ENCODE measurements around the gene KLF11. TPM values are rescaled to one million over a fixed set of nuclear protein-coding genes. Genes with fewer than 3 reads are reported as not detected.
"Not testable (repeated sequence)": the region's sequence is repeated elsewhere in the genome, so short reads cannot be mapped to it uniquely, and the experiment has no call there.

KLF11 gene
- total RNA-seq, 1 donor, result 8.3 TPM

DNA sequence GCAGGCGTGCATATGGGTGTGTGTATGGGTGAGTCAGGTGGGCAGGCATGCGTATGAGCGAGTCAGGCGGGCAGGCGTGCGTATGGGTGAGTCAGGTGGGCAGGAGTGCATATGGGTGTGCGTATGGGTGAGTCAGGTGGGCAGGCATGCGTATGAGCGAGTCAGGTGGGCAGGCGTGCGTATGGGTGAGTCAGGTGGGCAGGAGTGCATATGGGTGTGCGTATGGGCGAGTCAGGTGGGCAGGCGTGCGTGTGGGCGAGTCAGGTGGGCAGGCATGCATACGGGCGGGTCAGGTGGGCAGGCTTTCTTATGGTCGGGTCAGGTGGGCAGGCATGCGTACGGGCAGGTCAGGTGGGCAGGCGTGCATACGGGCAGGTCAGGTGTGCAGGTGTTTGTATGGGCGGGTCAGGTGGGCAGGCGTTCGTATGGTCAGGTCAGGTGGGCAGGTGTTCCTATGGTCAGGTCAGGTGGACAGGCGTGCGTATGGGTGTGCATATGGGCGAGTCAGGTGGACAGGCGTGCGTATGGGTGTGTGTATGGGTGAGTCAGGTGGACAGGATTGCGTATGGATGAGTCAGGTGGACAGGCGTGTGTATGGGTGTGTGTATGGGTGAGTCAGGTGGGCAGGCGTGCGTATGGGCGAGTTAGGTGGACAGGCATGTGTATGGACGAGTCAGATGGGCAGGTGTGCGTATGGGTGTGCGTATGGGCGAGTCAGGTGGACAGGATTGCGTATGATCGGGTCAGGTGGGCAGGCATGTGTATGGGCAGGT lies 28.7 kb upstream of the KLF11 start:
- Histone ChIP-seq H3K4me3 (ENCODE audit: insufficient read depth, low read length) (no peak overlapping the region), H3K27ac (ENCODE audit: low read depth, low read length) (no peak overlapping the region), H3K27me3 (ENCODE audit: insufficient read depth, low read length) (no peaks in the 10 kb centered on the region), H3K4me2 (ENCODE audit: insufficient read depth, low read length) (no peak overlapping the region), H3K4me1 (ENCODE audit: insufficient read depth, low read length) (peaks cover 10% of the 10 kb centered on the region), H3K36me3 (ENCODE audit: insufficient read depth, low read length) (no peaks in the 10 kb centered on the region), H3K79me2 (ENCODE audit: insufficient read depth, low read length) (no peaks in the 10 kb centered on the region), H4K20me1 (ENCODE audit: insufficient read depth, low read length) (no peaks in the 10 kb centered on the region), H3K9me3 (ENCODE audit: low read depth, low read length) (no peaks in the 10 kb centered on the region), H2AFZ (ENCODE audit: low read length) (no peak overlapping the region)
- TF ChIP-seq, protein P1, sequence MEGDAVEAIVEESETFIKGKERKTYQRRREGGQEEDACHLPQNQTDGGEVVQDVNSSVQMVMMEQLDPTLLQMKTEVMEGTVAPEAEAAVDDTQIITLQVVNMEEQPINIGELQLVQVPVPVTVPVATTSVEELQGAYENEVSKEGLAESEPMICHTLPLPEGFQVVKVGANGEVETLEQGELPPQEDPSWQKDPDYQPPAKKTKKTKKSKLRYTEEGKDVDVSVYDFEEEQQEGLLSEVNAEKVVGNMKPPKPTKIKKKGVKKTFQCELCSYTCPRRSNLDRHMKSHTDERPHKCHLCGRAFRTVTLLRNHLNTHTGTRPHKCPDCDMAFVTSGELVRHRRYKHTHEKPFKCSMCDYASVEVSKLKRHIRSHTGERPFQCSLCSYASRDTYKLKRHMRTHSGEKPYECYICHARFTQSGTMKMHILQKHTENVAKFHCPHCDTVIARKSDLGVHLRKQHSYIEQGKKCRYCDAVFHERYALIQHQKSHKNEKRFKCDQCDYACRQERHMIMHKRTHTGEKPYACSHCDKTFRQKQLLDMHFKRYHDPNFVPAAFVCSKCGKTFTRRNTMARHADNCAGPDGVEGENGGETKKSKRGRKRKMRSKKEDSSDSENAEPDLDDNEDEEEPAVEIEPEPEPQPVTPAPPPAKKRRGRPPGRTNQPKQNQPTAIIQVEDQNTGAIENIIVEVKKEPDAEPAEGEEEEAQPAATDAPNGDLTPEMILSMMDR (IDR thresholded peaks at IDR 0.05; ENCODE audit: extremely low read depth, low read depth, low read length), result no peak
- DNase-seq (ENCODE audit: insufficient read length, low spot score, missing footprints), result peak; percentile 31

DNA sequence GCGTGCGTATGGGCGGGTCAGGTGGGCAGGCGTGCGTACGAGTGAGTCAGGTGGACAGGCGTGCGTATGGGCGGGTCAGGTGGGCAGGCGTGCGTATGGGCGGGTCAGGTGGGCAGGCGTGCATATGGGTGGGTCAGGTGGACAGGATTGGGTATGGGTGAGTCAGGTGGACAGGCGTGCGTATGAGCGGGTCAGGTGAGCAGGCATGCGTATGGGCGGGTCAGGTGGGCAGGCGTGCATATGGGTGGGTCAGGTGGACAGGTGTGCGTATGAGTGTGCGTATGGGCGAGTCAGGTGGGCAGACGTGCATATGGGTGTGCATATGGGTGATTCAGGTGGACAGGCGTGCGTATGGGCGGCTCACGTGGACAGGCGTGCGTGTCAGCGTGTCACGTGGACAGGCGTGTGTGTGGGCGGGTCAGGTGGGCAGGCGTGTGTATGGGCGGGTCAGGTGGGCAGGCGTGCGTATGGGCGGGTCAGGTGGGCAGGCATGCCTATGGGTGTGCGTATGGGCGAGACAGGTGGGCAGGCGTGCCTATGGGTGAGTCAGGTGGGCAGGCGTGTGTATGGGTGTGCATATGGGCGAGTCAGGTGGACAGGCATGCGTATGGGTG lies 27.9 kb upstream of the KLF11 start:
- not testable (repeated sequence) for H3K27ac ChIP-seq (ENCODE audit: low read depth, low read length); H3K4me1 ChIP-seq (ENCODE audit: insufficient read depth, low read length); H3K4me2 ChIP-seq (ENCODE audit: insufficient read depth, low read length); H4K20me1 ChIP-seq (ENCODE audit: insufficient read depth, low read length); DNase-seq (ENCODE audit: insufficient read length, low spot score, missing footprints); H2AFZ ChIP-seq (ENCODE audit: low read length); H3K79me2 ChIP-seq (ENCODE audit: insufficient read depth, low read length); H3K27me3 ChIP-seq (ENCODE audit: insufficient read depth, low read length); H3K9me3 ChIP-seq (ENCODE audit: low read depth, low read length); H3K4me3 ChIP-seq (ENCODE audit: insufficient read depth, low read length); H3K36me3 ChIP-seq (ENCODE audit: insufficient read depth, low read length)

DNA sequence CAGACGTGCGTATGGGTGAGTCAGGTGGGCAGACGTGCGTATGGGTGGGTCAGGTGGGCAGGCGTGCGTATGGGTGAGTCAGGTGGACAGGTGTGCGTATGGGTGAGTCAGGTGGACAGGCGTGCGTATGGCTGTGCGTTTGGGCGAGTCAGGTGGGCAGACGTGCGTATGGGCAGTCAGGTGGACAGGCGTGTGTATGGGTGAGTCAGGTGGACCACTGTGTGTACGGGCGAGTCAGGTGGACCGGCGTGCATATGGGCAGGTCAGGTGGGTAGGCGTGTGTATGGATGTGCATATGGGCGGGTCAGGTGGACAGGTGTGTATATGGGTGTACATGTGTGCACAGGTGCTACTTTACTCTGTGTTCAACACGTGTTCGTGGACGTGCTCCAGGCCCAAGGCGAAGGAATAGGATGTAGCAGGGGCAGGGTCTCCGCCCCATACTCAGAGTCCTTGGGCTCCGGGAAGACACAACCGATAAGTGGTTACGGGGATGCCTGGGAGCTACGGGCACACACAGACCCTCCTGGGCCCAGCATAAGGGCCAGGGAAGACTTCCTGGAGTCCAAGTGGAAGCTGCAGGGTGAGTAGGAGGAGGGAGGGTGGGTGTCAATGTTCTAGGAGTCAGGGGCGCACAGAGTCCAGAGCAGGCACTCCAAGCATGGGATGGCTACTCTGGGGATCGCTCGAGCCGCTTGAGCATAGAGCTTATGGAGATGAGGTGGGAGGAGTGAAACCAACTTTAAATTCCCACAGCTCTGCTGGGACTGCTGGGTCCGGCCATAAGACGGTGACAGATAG lies 27.1 kb upstream of the KLF11 start:
- Histone ChIP-seq H2AFZ (ENCODE audit: low read length) (no peak overlapping the region), H3K36me3 (ENCODE audit: insufficient read depth, low read length) (no peaks in the 10 kb centered on the region), H3K27ac (ENCODE audit: low read depth, low read length) (no peak overlapping the region), H4K20me1 (ENCODE audit: insufficient read depth, low read length) (no peaks in the 10 kb centered on the region), H3K4me3 (ENCODE audit: insufficient read depth, low read length) (no peak overlapping the region), H3K27me3 (ENCODE audit: insufficient read depth, low read length) (no peaks in the 10 kb centered on the region), H3K4me2 (ENCODE audit: insufficient read depth, low read length) (no peak overlapping the region), H3K4me1 (ENCODE audit: insufficient read depth, low read length) (no peaks in the 10 kb centered on the region), H3K79me2 (ENCODE audit: insufficient read depth, low read length) (no peaks in the 10 kb centered on the region), H3K9me3 (ENCODE audit: low read depth, low read length) (no peaks in the 10 kb centered on the region)
- peak; percentile 61 for DNase-seq (ENCODE audit: insufficient read length, low spot score, missing footprints)
- TF ChIP-seq, protein P1 (IDR thresholded peaks at IDR 0.05; ENCODE audit: extremely low read depth, low read depth, low read length), result no peak

DNA sequence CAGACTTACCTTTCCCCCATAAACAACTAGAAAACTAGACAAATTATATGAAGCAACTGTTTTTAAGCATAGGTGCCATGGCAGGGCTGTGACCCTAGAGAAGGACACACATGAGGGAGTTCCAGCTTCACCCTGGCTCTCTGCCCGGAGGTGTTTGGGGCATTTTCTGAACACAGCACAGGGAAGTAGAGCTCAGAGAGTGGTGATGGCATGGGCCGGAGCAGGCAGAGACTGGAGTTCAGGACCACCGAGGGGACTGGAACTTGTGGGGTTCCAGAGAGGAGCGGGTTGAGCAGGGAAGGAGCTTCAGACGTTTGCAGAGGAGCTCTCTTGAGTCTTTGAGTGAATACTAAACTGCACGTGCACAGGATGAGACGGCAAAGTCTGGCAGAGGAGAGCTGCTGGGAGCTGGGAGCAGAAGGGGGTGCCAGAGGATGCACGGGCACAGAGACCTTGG lies 26.5 kb upstream of the KLF11 start:
- no peak for DNase-seq (ENCODE audit: insufficient read length, low spot score, missing footprints)
- Histone ChIP-seq H3K9me3 (ENCODE audit: low read depth, low read length) (no peaks in the 10 kb centered on the region), H3K4me2 (ENCODE audit: insufficient read depth, low read length) (no peak overlapping the region), H3K79me2 (ENCODE audit: insufficient read depth, low read length) (no peaks in the 10 kb centered on the region), H2AFZ (ENCODE audit: low read length) (no peak overlapping the region), H4K20me1 (ENCODE audit: insufficient read depth, low read length) (no peaks in the 10 kb centered on the region), H3K4me3 (ENCODE audit: insufficient read depth, low read length) (no peak overlapping the region), H3K27me3 (ENCODE audit: insufficient read depth, low read length) (no peaks in the 10 kb centered on the region), H3K36me3 (ENCODE audit: insufficient read depth, low read length) (no peaks in the 10 kb centered on the region), H3K4me1 (ENCODE audit: insufficient read depth, low read length) (no peaks in the 10 kb centered on the region), H3K27ac (ENCODE audit: low read depth, low read length) (no peak overlapping the region)
- TF ChIP-seq, protein P1 (IDR thresholded peaks at IDR 0.05; ENCODE audit: extremely low read depth, low read depth, low read length), result no peak

Measured in osteoblast (primary cell).